GM18909 (cell line): ENCODE results near the gene C1QTNF5.

ENCODE experiments used
- ATAC-seq: cut with Tn5 transposase; IDR thresholded peaks from one replicate; pipeline ENCODE4 v1.9.1; 2021; ENCODE audit warnings: mild to moderate bottlenecking; ENCODE audit not compliant: unreplicated experiment, poor library complexity

The C1QTNF5 gene

GRCh38 chr11:119300198-119300964 is 40.3 kb downstream of the C1QTNF5 start:
- ATAC-seq: no peak

GRCh38 chr11:119299416-119299815 is 41.3 kb downstream of the C1QTNF5 start:
- no peak for ATAC-seq

- ATAC-seq: no peak
Measured at GRCh38 chr11:119298726-119299125, 42.0 kb downstream of the C1QTNF5 start.

DNA sequence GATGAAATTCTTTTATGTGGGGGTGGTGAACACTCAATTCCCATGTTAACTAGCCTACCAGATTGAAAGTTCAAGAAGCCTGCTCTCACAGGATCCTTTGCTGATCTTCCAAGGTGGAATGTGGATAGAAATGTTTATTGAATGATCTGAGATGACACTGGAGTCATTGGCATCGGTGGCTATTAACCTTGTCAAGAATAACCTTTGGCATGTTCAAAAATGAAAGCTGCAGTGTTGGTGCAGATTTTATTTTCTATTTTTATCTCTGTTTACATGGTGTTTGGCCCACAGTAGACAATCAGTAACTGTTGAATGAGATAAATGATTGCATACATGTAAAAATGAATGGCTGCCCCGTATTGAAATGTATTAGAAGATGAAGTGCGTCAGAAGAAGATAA is 42.7 kb downstream of the C1QTNF5 start:
- no peak for ATAC-seq

DNA sequence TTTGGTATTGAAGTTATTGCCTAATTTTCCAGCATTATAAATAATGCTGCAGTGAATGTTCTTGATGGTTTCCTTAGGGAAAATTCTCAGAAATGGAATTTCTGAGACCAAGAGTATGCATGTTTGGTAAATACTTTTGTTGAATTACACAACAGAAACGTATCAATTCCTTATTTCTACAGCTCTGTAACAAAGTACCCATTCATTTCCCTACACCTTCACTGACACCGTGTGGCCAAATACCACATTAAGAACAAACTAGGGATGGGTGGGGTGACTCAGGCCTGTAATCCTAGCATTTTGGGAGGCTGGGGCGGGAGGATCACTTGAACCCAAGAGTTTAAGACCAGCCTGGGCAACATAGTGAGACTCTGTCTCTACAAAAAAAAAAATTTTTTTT is 45.5 kb downstream of the C1QTNF5 start:
- no peak for ATAC-seq

- no peak for ATAC-seq
Measured at GRCh38 chr11:119293461-119293860, 47.2 kb downstream of the C1QTNF5 start.

DNA sequence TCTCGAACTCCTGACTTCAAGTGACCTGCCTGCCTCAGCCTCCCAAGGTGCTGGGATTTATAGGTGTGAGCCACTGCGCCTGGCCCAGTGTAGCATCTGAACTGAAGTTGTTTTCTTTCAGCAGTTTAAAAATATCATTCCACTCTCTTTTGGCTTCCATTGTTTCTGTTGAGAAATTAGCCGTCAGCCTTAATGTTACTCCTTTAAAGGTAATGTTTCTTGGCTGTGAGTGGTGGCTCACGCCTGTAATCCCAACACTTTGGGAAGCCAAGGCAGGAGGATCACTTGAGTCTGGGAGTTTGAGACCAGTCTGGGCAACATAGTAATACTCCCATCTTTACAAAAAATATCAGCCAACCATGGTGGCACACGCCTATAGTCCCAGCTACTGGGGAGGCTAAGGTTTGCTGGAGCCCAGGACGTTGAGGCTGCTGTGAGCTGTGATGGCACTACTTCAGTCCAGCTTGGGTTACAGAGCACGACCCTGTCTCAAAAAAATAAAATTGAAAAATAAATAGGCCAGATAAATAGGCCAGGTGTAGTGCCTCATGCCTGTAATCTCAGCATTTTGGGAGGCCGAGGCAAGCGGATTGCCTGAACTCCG is 49.7 kb downstream of the C1QTNF5 start:
- ATAC-seq: no peak
